Lower lobe of right lung (tissue), 2 donors: ENCODE measurements around the gene CMTM8. TPM values are rescaled to one million over a fixed set of nuclear protein-coding genes. Genes with fewer than 3 reads are reported as not detected.

Experiments used
- ATAC-seq, 2 donors: fragments of 200-7000 bp; cut with Tn5 transposase; one replicate each; pipeline ENCODE4 v1.9.1; 2020 to 2022; ENCODE audit warnings: mild to moderate bottlenecking in 2 of 2, moderate library complexity in 2 of 2
- DNase-seq: peaks from one replicate; pipeline ENCODE4 v3.0.0-alpha.2; 2020
- H3K27ac ChIP-seq: fragments of 200-600 bp; one replicate; pipeline ENCODE4 v1.8.0; 2022
- H3K27me3 ChIP-seq: fragments of 200-600 bp; one replicate; pipeline ENCODE4 v1.8.0; 2022; ENCODE audit warnings: low read depth
- H3K36me3 ChIP-seq: fragments of 200-600 bp; one replicate; pipeline ENCODE4 v1.8.0; 2022; ENCODE audit warnings: mild to moderate bottlenecking
- H3K4me1 ChIP-seq: fragments of 200-600 bp; one replicate; pipeline ENCODE4 v1.8.0; 2022
- H3K4me3 ChIP-seq: fragments of 200-600 bp; one replicate; pipeline ENCODE4 v1.8.0; 2022; ENCODE audit warnings: mild to moderate bottlenecking
- H3K9me3 ChIP-seq: fragments of 200-600 bp; one replicate; pipeline ENCODE4 v1.8.0; 2022
- intact Hi-C: fragments of 100-400 bp; cut with DNase I; formaldehyde crosslinking; loops from one replicate; pipeline ENCODE4 v1.11.0; 2022
- total RNA-seq: library from RNA; stranded (reverse); fragmentation: NEBNext Ultra II Directional; extraction: Animal tissue kit (Norgen Biotek cat#: 25700); gene quantifications from one replicate; pipeline ENCODE4 v1.2.1, GENCODE V29; 2021
- TF ChIP-seq, protein P1 (sequence below): fragments of 200-600 bp; IDR thresholded peaks from one replicate; pipeline ENCODE4 v1.8.0; 2022; ENCODE audit warnings: antibody characterized with exemption, mild to moderate bottlenecking
- donor health status: DM: no; HTN: yes; CAD: no; lungs with severe emphysema.

Gene CMTM8
- total RNA-seq, 1 donor from 2014 or later: 25.6 TPM

DNA sequence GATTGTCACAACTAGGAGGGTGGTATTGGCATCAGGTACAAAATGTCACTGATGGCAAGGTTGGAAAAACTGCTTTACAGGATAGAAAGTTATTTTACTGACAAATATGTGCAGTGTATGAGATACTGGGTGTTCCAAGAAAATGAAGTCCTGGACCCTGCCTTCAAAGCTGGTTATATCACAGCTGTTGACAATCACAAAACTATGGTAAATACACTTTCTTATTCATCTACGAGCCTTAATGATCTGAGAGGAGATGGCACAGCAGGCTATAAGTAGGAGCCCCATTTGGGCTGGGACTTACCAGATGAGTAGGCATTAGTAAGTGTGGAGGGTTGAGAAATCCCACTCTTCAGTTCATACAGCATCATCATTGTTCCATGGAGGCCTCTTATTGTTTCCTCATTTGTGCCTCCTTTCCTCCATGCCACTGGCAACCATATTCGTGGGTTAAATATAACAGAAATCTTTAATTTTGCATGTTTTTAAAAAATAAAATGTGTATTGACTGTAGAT lies 66.9 kb downstream of the CMTM8 start:
- no peak for DNase-seq
- intact Hi-C loops: no loop called here

DNA sequence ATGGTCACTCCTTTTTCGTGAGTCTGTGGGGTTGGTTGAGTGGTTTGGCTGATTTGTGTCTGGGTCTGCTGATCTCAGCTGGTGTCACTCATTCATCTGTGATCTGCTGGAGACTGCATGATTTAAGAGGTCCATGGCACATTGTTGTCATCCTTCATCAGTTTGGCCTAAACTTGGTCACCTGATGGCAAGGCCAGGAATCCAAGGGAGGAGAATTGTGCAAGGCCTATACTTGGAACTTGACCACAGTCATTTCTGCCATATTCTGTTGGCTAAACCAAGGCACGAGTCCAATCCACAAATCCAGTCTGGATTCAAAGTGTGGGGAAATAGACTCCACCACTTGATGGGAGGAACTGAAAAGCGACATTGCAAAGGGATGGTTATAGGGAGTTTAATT lies 67.6 kb downstream of the CMTM8 start:
- no peaks in the 10 kb centered on the region for H3K36me3 ChIP-seq
- H3K27me3 ChIP-seq: no peaks in the 10 kb centered on the region
- DNase-seq: no peak
- H3K4me3 ChIP-seq: no peak overlapping the region
- TF ChIP-seq, protein P1, sequence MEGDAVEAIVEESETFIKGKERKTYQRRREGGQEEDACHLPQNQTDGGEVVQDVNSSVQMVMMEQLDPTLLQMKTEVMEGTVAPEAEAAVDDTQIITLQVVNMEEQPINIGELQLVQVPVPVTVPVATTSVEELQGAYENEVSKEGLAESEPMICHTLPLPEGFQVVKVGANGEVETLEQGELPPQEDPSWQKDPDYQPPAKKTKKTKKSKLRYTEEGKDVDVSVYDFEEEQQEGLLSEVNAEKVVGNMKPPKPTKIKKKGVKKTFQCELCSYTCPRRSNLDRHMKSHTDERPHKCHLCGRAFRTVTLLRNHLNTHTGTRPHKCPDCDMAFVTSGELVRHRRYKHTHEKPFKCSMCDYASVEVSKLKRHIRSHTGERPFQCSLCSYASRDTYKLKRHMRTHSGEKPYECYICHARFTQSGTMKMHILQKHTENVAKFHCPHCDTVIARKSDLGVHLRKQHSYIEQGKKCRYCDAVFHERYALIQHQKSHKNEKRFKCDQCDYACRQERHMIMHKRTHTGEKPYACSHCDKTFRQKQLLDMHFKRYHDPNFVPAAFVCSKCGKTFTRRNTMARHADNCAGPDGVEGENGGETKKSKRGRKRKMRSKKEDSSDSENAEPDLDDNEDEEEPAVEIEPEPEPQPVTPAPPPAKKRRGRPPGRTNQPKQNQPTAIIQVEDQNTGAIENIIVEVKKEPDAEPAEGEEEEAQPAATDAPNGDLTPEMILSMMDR: no peak
- intact Hi-C loops: no loop called here
- H3K27ac ChIP-seq: no peak overlapping the region
- H3K9me3 ChIP-seq: no peaks in the 10 kb centered on the region
- no peak for ATAC-seq
- H3K4me1 ChIP-seq: peaks cover 32% of the 10 kb centered on the region

More for the DNA sequence above, 66.9 kb downstream of the CMTM8 start:
- no peak for ATAC-seq
- TF ChIP-seq, protein P1: no peak
- Histone ChIP-seq H3K36me3 (no peaks in the 10 kb centered on the region), H3K4me3 (no peak overlapping the region), H3K27ac (no peak overlapping the region), H3K9me3 (no peaks in the 10 kb centered on the region), H3K27me3 (no peaks in the 10 kb centered on the region), H3K4me1 (peaks cover 32% of the 10 kb centered on the region)

DNA sequence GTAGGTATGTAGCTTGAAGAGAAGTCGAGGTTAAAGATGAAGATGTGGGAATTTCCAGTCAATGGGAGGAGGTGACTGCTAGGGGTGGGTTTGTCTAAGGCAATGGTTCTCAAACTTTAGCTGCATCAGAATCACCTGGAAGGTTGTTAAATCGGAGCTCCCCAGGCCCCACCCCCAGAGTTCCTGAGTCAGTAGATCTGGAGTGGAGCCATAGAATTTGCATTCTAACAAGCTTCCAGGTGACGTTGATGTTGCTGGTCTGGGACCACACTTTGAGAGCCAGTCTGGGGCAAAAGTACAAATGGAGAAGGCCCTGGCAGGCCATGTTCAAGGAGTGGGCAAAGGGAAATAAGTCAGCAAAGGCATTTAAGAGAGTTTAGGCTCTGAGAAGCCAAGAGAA lies 69.1 kb downstream of the CMTM8 start:
- no peaks in the 10 kb centered on the region for H3K9me3 ChIP-seq
- H3K36me3 ChIP-seq: no peaks in the 10 kb centered on the region
- TF ChIP-seq, protein P1: no peak
- H3K4me1 ChIP-seq: peaks cover 21% of the 10 kb centered on the region
- H3K27ac ChIP-seq: no peak overlapping the region
- no peak overlapping the region for H3K4me3 ChIP-seq
- peak in 1 of 2 donors; percentile 46 for ATAC-seq
- DNase-seq: no peak
- intact Hi-C loops: no loop called here
- no peaks in the 10 kb centered on the region for H3K27me3 ChIP-seq

DNA sequence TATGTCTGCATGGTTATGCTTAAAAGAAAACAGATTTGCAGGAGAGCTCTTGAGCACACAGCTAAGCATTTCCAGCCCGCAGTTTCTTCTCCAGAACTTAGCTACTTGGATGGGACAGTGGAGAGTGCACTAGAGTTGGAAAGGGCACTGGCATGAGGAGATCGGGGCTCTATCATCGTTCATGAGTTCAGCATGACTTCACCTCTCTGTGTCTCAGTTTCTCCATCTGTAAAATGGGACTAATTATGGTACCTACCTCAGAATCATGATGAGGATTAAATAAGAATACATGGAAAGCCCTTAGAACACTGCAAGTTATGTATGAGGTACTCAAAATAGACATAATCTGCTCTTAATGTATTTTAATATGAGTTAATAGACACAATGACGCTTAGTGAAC lies 69.9 kb downstream of the CMTM8 start:
- TF ChIP-seq, protein P1: no peak
- no peak overlapping the region for H3K4me3 ChIP-seq
- H3K27ac ChIP-seq: no peak overlapping the region
- H3K27me3 ChIP-seq: no peaks in the 10 kb centered on the region
- no peaks in the 10 kb centered on the region for H3K9me3 ChIP-seq
- intact Hi-C loops: no loop called here
- DNase-seq (no peak), ATAC-seq (no peak)
- H3K36me3 ChIP-seq: no peaks in the 10 kb centered on the region
- H3K4me1 ChIP-seq: peaks cover 14% of the 10 kb centered on the region

DNA sequence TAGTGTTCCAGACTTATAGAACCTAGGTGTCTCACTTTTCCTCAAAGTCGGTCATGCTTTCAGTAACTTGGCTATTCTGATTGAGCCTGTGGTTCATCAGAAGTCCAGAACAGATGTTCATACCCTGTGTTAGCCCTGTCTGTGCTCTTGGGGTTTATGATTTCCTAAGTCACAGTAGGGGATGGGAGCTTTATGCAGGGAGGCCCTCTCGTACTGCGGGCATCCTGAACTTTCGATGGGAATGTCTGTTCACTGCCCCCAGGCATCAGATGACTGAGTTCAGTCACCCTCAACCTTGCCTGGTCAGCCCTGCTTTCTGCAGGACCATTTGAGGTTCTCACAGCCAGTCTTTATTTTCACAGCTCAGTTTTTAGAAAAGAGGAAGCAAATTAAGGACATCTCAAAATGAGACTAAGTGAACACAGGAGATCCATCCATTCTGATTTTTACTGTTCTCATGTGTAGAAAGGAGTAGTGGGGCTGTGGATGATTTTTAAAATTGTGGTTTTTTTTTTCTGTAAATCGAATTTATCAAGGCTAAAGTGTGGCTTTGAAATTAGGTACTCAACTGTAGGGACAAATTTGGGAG lies 71.3 kb downstream of the CMTM8 start:
- intact Hi-C loops: no loop called here
- Histone ChIP-seq H3K4me3 (no peak overlapping the region), H3K4me1 (no peaks in the 10 kb centered on the region), H3K27me3 (no peaks in the 10 kb centered on the region), H3K27ac (no peak overlapping the region), H3K9me3 (no peaks in the 10 kb centered on the region), H3K36me3 (no peaks in the 10 kb centered on the region)
- ATAC-seq: no peak
- DNase-seq: no peak
- TF ChIP-seq, protein P1: no peak
